BLaER1 (cell line): ENCODE measurements around the gene C16orf92.

ENCODE experiments used
- H3K27ac ChIP-seq: shearing (Covaris generic); formaldehyde crosslinking; 2 replicates; pipeline ENCODE4 v1.8.1; 2022
- H3K27me3 ChIP-seq: shearing (Covaris generic); formaldehyde crosslinking; 2 replicates; pipeline ENCODE4 v1.8.1; 2022
- H3K36me3 ChIP-seq: shearing (Covaris generic); formaldehyde crosslinking; 2 replicates; pipeline ENCODE4 v1.8.1; 2022
- H3K4me1 ChIP-seq: shearing (Covaris generic); formaldehyde crosslinking; 2 replicates; pipeline ENCODE4 v1.8.1; 2022
- H3K4me2 ChIP-seq: shearing (Covaris generic); formaldehyde crosslinking; 2 replicates; pipeline ENCODE4 v1.8.1; 2022
- H3K4me3 ChIP-seq: shearing (Covaris generic); formaldehyde crosslinking; 2 replicates; pipeline ENCODE4 v1.8.1; 2022
- H3K9ac ChIP-seq: shearing (Covaris generic); formaldehyde crosslinking; 2 replicates; pipeline ENCODE4 v1.8.1; 2022
- H3K9me3 ChIP-seq: shearing (Covaris generic); formaldehyde crosslinking; 2 replicates; pipeline ENCODE4 v1.8.1; 2022
- H4K20me1 ChIP-seq: shearing (Covaris generic); formaldehyde crosslinking; 2 replicates; pipeline ENCODE4 v1.8.1; 2022
- Cebpa-rat ChIP-seq: shearing (Covaris generic); IDR thresholded peaks from 2 replicates; pipeline ENCODE4 v1.8.1; 2022

C16orf92 gene

DNA sequence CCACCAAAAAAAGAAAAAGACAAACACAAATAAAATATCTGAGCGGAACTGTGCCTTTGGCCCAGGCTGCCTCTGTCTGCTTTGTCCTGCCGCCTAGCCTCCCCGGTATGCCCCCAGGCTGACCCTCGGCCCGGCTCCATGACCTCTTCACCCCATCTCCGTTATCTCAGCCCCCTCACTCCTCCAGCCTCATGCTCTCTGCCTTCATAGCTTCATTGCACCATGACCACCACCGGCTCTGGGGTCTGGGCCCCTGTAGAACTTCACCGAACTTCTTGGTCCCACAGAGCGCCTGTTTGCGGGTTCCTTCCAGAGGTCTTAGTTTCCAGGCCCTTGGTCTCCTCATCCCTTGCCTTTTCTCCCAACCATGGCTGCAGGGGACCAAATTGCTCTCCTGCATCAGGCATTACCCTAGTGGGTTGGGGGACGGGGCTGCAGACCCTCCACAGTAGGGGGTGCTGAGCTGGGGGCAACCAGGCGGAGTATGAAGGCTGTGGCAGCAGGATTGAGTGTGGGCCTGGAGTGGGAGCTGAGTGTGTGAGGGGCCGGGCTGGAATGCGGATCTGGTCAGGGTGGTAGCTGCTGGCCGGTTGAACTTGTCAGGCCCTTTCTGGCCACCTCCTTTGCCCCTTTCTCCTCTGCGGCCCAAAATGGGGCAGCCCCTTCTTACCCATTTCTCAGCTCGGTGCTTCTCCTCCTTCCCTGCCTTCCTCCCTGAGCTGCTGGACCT lies 34.5 kb upstream of the C16orf92 start:
- H3K4me3 ChIP-seq: no peak overlapping the region
- H3K9me3 ChIP-seq: no peaks in the 10 kb centered on the region
- H3K4me2 ChIP-seq: no peak overlapping the region
- no peak for TF ChIP-seq Cebpa-rat
- peaks cover 99% of the 10 kb centered on the region for H3K36me3 ChIP-seq
- peaks cover 7% of the 10 kb centered on the region for H3K4me1 ChIP-seq
- H3K27ac ChIP-seq: no peak overlapping the region
- no peak overlapping the region for H3K9ac ChIP-seq
- peaks cover 5% of the 10 kb centered on the region; the same call in 1 of the 2 replicates for H4K20me1 ChIP-seq
- H3K27me3 ChIP-seq: no peaks in the 10 kb centered on the region

DNA sequence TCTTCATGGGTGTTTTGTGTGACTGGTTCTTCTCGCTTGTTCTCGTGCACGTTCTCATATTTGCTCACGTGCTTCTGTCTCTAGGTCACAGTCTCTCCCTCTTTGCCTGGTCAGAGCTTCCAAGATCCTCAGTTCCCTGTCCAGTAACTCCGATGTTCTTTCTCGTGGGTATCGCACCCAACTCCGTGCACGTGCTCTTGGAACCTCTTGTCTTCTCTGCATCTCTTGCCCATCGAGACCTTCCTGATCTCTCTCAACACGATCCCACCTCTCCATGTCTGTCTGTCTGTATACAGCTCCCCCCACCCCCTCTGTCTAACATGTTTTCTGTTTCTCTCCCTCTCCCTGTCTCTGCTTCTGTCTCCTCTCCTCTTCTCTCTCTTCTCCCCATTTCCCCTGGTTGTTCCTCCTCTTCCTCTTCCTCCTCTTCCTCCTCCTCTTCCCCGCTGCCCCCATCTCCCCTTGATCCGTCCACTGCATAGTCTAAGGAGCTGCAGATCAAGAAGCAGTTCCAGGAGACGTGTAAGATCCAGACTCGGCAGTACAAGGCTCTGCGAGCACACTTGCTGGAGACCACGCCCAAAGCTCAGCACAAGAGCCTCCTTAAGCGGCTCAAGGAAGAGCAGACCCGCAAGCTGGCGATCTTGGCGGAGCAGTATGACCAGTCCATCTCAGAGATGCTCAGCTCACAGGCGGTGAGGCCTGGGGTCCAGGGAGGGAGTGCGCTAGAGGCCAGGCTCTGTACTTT lies 33.7 kb upstream of the C16orf92 start:
- Histone ChIP-seq H3K4me2 (no peak overlapping the region), H3K4me3 (no peak overlapping the region), H3K9me3 (no peaks in the 10 kb centered on the region), H3K4me1 (peaks cover 14% of the 10 kb centered on the region), H3K27ac (no peak overlapping the region), H3K36me3 (peaks cover 98% of the 10 kb centered on the region), H3K9ac (no peak overlapping the region), H4K20me1 (no peaks in the 10 kb centered on the region; the same call in 1 of the 2 replicates), H3K27me3 (no peaks in the 10 kb centered on the region)
- no peak for TF ChIP-seq Cebpa-rat

DNA sequence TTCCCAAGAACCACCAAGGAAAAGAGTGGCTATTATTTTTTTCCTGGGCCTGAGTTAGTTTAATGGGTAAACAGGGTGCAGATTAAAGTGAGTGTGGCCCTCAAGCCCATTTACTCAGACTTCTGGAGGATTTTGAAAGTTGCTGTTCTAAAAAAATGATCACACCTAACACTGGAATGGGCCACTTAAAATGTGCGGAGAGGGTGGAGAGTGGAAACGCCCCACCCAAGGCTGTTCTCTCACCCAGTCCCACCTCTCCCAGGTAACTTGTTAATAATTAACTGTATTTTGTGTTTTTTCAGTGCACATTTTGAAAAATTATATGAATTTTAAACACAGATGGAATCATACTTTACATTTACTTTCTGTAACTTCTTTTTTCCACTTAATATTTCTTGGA lies 33.0 kb upstream of the C16orf92 start:
- no peaks in the 10 kb centered on the region for H3K27me3 ChIP-seq
- H4K20me1 ChIP-seq: no peaks in the 10 kb centered on the region; the same call in 1 of the 2 replicates
- H3K4me2 ChIP-seq: no peak overlapping the region
- H3K9ac ChIP-seq: no peak overlapping the region
- peaks cover 22% of the 10 kb centered on the region for H3K4me1 ChIP-seq
- TF ChIP-seq Cebpa-rat: no peak
- no peak overlapping the region for H3K27ac ChIP-seq
- peaks cover 91% of the 10 kb centered on the region for H3K36me3 ChIP-seq
- no peak overlapping the region for H3K4me3 ChIP-seq
- no peaks in the 10 kb centered on the region for H3K9me3 ChIP-seq

DNA sequence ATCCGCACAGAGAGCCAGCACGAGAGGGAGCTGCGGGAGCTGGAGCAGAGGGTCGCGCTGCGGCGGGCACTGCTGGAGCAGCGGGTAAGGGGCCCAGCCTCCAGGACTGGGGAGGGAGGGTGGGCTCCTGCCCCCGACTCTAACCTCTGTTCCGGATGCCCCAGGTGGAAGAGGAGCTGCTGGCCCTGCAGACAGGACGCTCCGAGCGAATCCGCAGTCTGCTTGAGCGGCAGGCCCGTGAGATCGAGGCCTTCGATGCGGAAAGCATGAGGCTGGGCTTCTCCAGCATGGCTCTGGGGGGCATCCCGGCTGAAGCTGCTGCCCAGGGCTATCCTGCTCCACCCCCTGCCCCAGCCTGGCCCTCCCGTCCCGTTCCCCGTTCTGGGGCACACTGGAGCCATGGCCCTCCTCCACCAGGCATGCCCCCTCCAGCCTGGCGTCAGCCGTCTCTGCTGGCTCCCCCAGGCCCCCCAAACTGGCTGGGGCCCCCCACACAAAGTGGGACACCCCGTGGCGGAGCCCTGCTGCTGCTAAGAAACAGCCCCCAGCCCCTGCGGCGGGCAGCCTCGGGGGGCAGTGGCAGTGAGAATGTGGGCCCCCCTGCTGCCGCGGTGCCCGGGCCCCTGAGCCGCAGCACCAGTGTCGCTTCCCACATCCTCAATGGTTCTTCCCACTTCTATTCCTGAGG lies 32.0 kb upstream of the C16orf92 start:
- Histone ChIP-seq H3K4me1 (peaks cover 23% of the 10 kb centered on the region), H3K9me3 (no peaks in the 10 kb centered on the region), H3K27ac (no peak overlapping the region), H3K4me3 (no peak overlapping the region), H3K27me3 (no peaks in the 10 kb centered on the region), H4K20me1 (no peaks in the 10 kb centered on the region; the same call in 1 of the 2 replicates), H3K4me2 (no peak overlapping the region), H3K36me3 (peaks cover 81% of the 10 kb centered on the region), H3K9ac (no peak overlapping the region)
- TF ChIP-seq Cebpa-rat: no peak

DNA sequence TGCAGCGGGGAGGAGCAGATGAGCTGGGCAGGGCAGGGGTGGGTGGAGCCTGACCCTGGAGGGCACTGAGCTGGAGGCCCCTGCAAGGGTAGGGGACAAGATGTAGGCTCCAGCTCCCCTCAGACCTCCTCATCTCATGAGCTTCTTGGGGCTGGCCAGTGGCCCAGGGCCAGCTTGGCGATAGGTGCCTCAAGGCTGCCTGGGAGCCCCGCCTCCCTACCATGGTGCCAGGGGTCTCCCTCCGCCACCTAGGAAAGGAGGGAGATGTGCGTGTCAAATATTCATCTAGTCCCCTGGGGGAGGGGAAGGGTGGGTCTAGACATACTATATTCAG lies 31.5 kb upstream of the C16orf92 start:
- no peak overlapping the region for H3K4me2 ChIP-seq
- H3K27ac ChIP-seq: no peak overlapping the region
- no peaks in the 10 kb centered on the region for H3K27me3 ChIP-seq
- no peaks in the 10 kb centered on the region; the same call in 1 of the 2 replicates for H4K20me1 ChIP-seq
- H3K4me3 ChIP-seq: no peak overlapping the region
- peaks cover 76% of the 10 kb centered on the region for H3K36me3 ChIP-seq
- H3K4me1 ChIP-seq: peaks cover 23% of the 10 kb centered on the region
- no peaks in the 10 kb centered on the region for H3K9me3 ChIP-seq
- no peak overlapping the region; the same call in 1 of the 2 replicates for H3K9ac ChIP-seq
- no peak for TF ChIP-seq Cebpa-rat

DNA sequence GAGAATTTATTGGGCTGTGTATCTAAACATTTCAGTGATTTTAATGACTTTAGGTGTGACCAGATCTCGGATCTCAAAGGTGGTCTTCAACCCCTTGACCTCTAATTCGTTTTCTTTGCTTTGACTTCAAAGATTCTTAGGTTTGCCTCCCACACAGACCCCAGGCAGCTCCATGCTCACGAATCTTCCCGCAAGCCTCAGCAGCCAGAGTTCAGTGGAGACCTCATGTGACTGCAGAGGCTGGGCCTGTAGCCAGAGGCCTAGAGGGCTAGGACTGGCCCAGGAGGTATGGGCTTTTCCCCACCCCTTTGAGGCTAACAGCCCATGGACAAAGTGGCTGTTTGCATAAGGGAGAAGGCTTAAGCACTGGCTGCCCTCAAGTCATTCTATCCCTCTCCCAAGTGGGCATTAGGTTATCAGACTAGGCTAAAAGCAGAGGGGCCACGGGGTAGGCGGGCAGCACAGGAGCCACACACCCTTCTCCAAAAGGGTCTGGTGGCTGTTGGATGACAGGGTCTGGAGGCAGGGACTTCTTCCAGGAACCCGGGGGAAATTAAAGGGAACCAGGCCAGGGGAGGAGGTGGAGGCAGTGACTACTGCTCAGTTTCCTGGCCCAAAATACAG lies 30.5 kb upstream of the C16orf92 start:
- H4K20me1 ChIP-seq: no peaks in the 10 kb centered on the region; the same call in 1 of the 2 replicates
- TF ChIP-seq Cebpa-rat: no peak
- no peak overlapping the region; the same call in 1 of the 2 replicates for H3K27ac ChIP-seq
- no peaks in the 10 kb centered on the region for H3K27me3 ChIP-seq
- H3K9me3 ChIP-seq: no peaks in the 10 kb centered on the region
- H3K36me3 ChIP-seq: peaks cover 66% of the 10 kb centered on the region
- H3K9ac ChIP-seq: no peak overlapping the region
- H3K4me2 ChIP-seq: no peak overlapping the region
- no peak overlapping the region for H3K4me3 ChIP-seq
- H3K4me1 ChIP-seq: peaks cover 32% of the 10 kb centered on the region

DNA sequence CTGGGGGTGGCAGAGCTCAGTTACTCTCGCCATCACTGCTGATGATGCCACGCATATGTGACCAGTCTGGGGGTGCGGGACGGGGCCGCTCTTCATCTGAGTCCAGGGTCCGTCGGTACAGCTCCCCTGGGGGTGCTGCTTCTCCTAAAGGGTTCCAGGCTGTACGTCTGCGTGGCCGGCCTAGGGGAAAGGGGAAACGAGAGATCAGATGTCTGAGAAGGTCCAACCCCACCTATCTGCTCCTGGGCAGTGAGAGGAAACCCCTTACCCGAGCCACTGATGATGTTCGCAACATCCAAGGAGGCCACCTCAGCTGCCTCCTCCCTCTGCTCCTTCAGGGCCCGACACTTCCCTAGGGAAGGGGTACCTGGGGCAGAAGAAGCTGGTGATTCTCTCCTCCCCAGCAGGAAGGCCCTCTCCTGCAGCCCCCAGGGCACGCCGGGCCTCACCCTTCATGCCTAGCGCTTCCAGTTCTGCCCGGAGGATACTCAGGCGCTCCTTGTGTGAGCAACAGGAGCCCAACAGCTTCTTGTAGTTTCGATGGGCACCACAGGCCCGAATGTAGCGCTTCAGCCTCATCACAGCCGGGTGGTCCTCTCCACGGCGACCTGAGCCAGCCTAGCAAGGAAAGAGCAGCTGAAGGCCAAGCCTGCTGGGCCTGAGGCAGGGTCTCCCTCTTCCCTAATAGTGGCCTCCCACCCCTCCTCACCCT lies 29.7 kb upstream of the C16orf92 start:
- Histone ChIP-seq H3K4me1 (peaks cover 41% of the 10 kb centered on the region), H3K27me3 (no peaks in the 10 kb centered on the region), H3K27ac (peak overlapping the region; percentile 99), H3K9ac (peak overlapping the region; percentile 98), H3K4me2 (peak overlapping the region; percentile 91), H3K9me3 (no peaks in the 10 kb centered on the region), H4K20me1 (no peaks in the 10 kb centered on the region; the same call in 1 of the 2 replicates), H3K4me3 (no peak overlapping the region), H3K36me3 (peaks cover 65% of the 10 kb centered on the region)
- TF ChIP-seq Cebpa-rat: no peak

DNA sequence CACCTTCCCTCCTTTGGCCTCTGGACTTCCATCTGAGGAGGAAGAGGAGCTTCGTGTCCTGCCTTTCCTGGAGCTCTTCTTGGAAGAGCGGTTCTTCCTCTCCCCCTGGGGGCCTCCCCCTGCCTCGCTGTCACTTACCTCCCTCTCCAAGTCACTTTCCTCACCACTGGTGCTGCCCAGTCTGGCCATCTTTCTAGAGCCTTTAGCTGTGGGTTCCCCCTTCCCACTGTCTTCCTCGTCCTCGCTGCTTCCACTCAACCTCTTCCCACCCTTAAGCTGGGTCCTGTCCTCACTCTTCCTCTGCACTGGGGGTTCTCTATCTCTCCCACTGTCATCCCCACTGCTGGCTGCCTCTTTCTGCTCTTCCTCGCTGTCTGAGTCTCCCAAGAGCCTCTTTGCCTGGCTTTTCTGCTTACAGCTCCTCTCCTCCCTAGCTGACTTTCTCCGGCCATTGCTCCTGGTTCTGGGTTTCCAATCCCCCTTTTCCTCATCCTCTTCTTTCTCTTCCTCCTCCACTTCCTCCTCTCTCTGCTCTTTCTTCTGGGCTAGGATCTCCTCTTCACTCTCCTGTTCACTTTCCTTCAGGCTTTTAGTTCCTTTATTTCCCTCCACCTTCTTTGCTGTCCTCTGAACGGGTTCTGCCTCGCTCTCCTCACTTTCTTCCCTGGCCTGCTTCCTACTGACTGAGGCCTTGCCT lies 28.9 kb upstream of the C16orf92 start:
- peak overlapping the region; percentile 98 for H3K9ac ChIP-seq
- H3K27me3 ChIP-seq: no peaks in the 10 kb centered on the region
- H3K4me3 ChIP-seq: peak overlapping the region; percentile 80
- H3K27ac ChIP-seq: peak overlapping the region; percentile 99
- H3K36me3 ChIP-seq: peaks cover 61% of the 10 kb centered on the region
- H3K4me2 ChIP-seq: peak overlapping the region; percentile 91
- peaks cover 48% of the 10 kb centered on the region for H3K4me1 ChIP-seq
- TF ChIP-seq Cebpa-rat: no peak
- no peaks in the 10 kb centered on the region for H3K9me3 ChIP-seq
- peaks cover 1% of the 10 kb centered on the region for H4K20me1 ChIP-seq
